Fibroblast of skin of right biceps (primary cell): ENCODE data around the gene TBC1D21.
"Not testable (repeated sequence)": the region's sequence is repeated elsewhere in the genome, so short reads cannot be mapped to it uniquely, and the experiment has no call there.

Experiments used
- DNase-seq: peaks from one replicate; pipeline ENCODE4 v3.0.0-alpha.2; 2013

Gene TBC1D21

DNA sequence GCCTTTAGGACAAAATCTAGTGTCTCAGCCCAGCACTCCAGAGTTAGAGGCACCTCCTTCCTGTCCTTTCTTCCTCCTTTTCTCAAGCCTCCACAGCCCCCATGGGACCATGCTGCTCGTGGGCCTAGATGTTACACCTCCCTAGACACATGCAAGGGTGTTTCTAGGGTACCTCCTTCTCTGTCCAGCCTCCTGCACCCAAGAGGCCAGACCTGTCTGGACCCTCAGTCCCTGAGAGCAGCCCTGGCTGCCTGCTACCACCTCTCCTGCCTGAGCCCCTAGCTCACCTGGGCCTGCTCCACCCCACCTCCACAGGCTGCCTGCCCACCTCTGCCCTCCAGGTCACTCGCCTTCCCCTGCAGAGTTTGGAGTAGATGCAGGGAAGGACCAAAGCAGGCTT is 58.1 kb downstream of the TBC1D21 start:
- DNase-seq: no peak

GRCh38 chr15:73932381-73933191 is 59.2 kb downstream of the TBC1D21 start:
- no peak for DNase-seq

- DNase-seq: no peak
Measured at GRCh38 chr15:73934281-73934680, 60.9 kb downstream of the TBC1D21 start.

- DNase-seq: no peak
Measured at GRCh38 chr15:73935547-73935946, 62.2 kb downstream of the TBC1D21 start.

GRCh38 chr15:73936181-73936580 is 62.8 kb downstream of the TBC1D21 start:
- no peak for DNase-seq

DNA sequence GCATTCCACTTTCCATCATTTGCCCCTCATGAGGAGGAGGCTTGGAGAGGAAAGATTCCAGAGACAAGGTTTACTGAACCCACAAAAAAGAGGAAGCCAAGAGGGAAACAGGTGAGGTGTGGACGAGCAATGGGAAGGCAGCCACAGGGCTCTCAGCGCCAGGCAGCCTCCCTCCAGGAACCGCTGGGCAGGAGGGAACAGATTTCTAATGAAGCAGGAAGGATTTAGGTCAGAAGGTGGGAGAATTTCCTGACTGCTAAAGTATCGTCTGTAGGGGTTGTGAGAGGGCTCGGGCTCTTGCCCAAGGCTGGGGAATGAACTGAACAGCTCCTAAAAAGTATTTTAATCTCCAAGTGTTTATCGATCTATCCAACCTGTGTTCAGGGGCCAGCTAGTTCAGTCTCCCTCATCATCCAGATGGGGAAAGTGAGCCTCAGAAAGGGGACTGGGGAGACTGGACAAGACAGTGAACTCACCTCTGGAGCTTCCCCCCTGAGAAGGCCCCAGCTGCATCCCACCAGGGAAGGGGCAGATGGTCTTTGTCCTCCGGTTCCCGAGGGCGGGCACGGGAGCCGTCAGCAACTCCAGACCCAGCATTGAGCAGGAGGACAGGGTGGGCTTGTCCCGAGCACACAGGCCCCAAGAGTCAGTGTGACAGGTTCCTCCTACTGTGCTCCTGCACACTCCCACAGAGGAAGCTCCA is 63.4 kb downstream of the TBC1D21 start:
- no peak for DNase-seq

- no peak for DNase-seq
Measured at GRCh38 chr15:73937296-73937695, 63.9 kb downstream of the TBC1D21 start.

- no peak for DNase-seq
Measured at GRCh38 chr15:73937726-73938125, 64.4 kb downstream of the TBC1D21 start.

DNA sequence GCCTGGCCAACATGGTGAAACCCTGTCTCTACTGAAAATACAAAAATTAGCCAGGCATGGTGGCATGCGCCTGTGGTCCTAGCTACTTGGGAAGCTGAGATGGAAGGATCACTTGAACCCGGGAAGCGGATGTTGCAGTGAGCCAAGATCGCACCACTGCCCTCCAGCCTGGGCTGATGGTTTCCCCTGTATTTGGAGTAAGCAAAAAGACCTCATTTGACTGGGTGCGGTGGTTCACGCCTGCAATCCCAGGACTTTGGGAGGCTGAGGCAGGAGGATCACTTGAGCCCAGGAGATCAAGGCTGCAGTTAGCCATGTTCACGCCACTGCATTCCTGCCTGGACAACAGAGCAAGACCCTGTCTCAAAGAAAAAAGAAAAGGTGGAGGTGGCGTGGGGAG is 65.2 kb downstream of the TBC1D21 start:
- DNase-seq: not testable (repeated sequence)
